ENCODE measurements around the gene KRT32. TPM values are rescaled to one million over a fixed set of nuclear protein-coding genes. Genes with fewer than 3 reads are reported as not detected.
A peak's percentile ranks its signal among the peaks of the same experiment; 100 is the strongest.

Gene KRT32
- total and polyA plus RNA-seq, 4 donors: not detected

- intact Hi-C loops (cut with DNase I): no loop called here
- DNase-seq (no peak), ATAC-seq (ENCODE audit: low FRiP score) (no peak)
- no peaks in the 10 kb centered on the region for H3K36me3 ChIP-seq (ENCODE audit: control insufficient read depth in 1 of 2, insufficient read depth in 2 of 2, low read length in 1 of 2)
- no peak overlapping the region for H3K4me3 ChIP-seq (ENCODE audit: low read length in 2 of 2)
- H3K9me3 ChIP-seq (ENCODE audit: control insufficient read depth, low read length): no peaks in the 10 kb centered on the region
- H3K27ac ChIP-seq (ENCODE audit: low read depth in 1 of 2, low read length in 2 of 2): no peak overlapping the region
- H3K4me1 ChIP-seq (ENCODE audit: control insufficient read depth in 1 of 2, insufficient read depth in 2 of 2, low read length in 2 of 2): no peaks in the 10 kb centered on the region
- 87 to 92% methylated on average over 4 of the region's 4 CpGs for WGBS, 2 donors
- no peaks in the 10 kb centered on the region for H3K27me3 ChIP-seq (ENCODE audit: control insufficient read depth in 1 of 2, insufficient read depth in 2 of 2, low read length in 1 of 2)
These were observed 47.5 kb downstream of the KRT32 start for GRCh38 chr17:41419716-41420115.

- no peaks in the 10 kb centered on the region for H3K27me3 ChIP-seq (ENCODE audit: control insufficient read depth in 1 of 2, insufficient read depth in 2 of 2, low read length in 1 of 2)
- WGBS, 2 donors: 76 to 80% methylated on average over 7 of the region's 7 CpGs
- no peaks in the 10 kb centered on the region for H3K9me3 ChIP-seq (ENCODE audit: control insufficient read depth, low read length)
- no peaks in the 10 kb centered on the region for H3K36me3 ChIP-seq (ENCODE audit: control insufficient read depth in 1 of 2, insufficient read depth in 2 of 2, low read length in 1 of 2)
- no peak overlapping the region for H3K27ac ChIP-seq (ENCODE audit: low read depth in 1 of 2, low read length in 2 of 2)
- H3K4me1 ChIP-seq (ENCODE audit: control insufficient read depth in 1 of 2, insufficient read depth in 2 of 2, low read length in 2 of 2): no peaks in the 10 kb centered on the region
- DNase-seq: no peak
- intact Hi-C loops (cut with DNase I): no loop called here
- no peak overlapping the region for H3K4me3 ChIP-seq (ENCODE audit: low read length in 2 of 2)
- ATAC-seq (ENCODE audit: low FRiP score): no peak
These were observed 48.9 kb downstream of the KRT32 start for GRCh38 chr17:41418116-41418860.

DNA sequence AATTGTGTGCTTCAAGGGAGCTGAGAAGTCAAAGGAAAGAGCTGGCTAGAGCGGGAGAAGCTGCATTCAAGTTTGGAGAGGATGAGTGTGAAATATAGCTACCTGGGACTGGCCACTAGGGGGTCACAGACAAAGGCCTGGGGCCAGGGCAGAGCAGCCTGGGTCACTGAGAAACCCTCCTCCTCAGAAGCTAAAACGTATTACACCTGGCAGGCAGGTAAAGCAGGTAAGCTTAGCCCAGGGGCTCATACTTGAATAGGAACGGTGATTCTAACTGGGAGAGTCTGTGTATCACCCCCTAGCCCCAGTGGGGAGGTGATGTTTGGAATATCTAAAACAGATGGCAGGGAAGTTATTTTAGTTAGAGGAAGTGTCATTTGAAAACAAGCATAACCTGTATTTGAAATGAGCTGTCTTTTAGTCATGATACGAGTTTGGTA is 49.6 kb downstream of the KRT32 start:
- 43 to 44% methylated on average over 4 of the region's 4 CpGs for WGBS, 2 donors
- Histone ChIP-seq H3K36me3 (ENCODE audit: control insufficient read depth in 1 of 2, insufficient read depth in 2 of 2, low read length in 1 of 2) (no peaks in the 10 kb centered on the region), H3K9me3 (ENCODE audit: control insufficient read depth, low read length) (no peaks in the 10 kb centered on the region), H3K27ac (ENCODE audit: low read depth in 1 of 2, low read length in 2 of 2) (no peak overlapping the region), H3K27me3 (ENCODE audit: control insufficient read depth in 1 of 2, insufficient read depth in 2 of 2, low read length in 1 of 2) (no peaks in the 10 kb centered on the region), H3K4me3 (ENCODE audit: low read length in 2 of 2) (no peak overlapping the region), H3K4me1 (ENCODE audit: control insufficient read depth in 1 of 2, insufficient read depth in 2 of 2, low read length in 2 of 2) (no peaks in the 10 kb centered on the region)
- intact Hi-C loops (cut with DNase I): no loop called here
- no peak for ATAC-seq (ENCODE audit: low FRiP score)
- no peak for DNase-seq

DNA sequence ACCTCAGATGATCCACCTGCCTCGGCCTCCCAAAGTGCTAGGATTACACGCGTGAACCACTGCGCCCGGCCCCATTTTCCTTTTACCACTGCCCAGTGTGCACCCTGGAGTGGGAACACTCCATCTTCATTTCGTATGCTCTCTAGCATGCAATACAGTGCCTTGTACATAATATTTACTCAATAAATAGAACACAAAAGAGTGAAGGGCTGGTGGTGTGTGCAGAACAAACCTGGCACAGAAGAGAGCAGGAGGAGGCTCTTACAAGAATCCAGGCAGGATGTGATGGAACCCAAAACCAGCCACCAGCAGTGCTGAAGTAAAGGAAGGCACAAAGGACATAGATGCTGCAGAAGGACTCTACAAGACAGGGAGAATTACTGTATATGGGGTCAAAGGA is 50.1 kb downstream of the KRT32 start:
- DNase-seq: no peak

DNA sequence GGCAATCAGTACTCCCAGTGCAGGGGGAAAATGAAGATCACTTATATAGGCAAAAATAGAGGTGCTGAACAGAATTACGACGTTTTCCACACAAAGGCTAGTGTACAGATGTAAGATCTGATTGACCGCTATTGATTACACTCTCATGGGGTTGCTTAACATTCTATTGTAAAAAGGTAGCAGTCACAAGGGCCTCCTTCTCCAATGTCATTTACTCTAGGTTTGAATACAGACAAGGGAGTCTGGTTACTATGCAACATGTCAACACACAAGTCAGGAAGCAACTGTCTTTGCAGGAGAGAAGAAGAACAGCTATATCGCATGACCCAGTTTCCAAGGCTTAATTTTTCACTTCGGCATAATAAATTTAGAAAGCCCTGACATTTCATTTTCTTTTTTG is 50.7 kb downstream of the KRT32 start:
- Histone ChIP-seq H3K27me3 (ENCODE audit: control insufficient read depth in 1 of 2, insufficient read depth in 2 of 2, low read length in 1 of 2) (no peaks in the 10 kb centered on the region), H3K9me3 (ENCODE audit: control insufficient read depth, low read length) (no peaks in the 10 kb centered on the region), H3K36me3 (ENCODE audit: control insufficient read depth in 1 of 2, insufficient read depth in 2 of 2, low read length in 1 of 2) (no peaks in the 10 kb centered on the region), H3K4me3 (ENCODE audit: low read length in 2 of 2) (no peak overlapping the region), H3K27ac (ENCODE audit: low read depth in 1 of 2, low read length in 2 of 2) (no peak overlapping the region), H3K4me1 (ENCODE audit: control insufficient read depth in 1 of 2, insufficient read depth in 2 of 2, low read length in 2 of 2) (no peaks in the 10 kb centered on the region)
- 79 to 84% methylated on average over 5 of the region's 5 CpGs for WGBS, 2 donors
- intact Hi-C loops (cut with DNase I): no loop called here
- ATAC-seq (ENCODE audit: low FRiP score) (no peak), DNase-seq (no peak)

More for the DNA sequence above, 50.1 kb downstream of the KRT32 start:
- Histone ChIP-seq H3K4me1 (ENCODE audit: control insufficient read depth in 1 of 2, insufficient read depth in 2 of 2, low read length in 2 of 2) (no peaks in the 10 kb centered on the region), H3K4me3 (ENCODE audit: low read length in 2 of 2) (no peak overlapping the region), H3K9me3 (ENCODE audit: control insufficient read depth, low read length) (no peaks in the 10 kb centered on the region), H3K27ac (ENCODE audit: low read depth in 1 of 2, low read length in 2 of 2) (no peak overlapping the region), H3K27me3 (ENCODE audit: control insufficient read depth in 1 of 2, insufficient read depth in 2 of 2, low read length in 1 of 2) (no peaks in the 10 kb centered on the region), H3K36me3 (ENCODE audit: control insufficient read depth in 1 of 2, insufficient read depth in 2 of 2, low read length in 1 of 2) (no peaks in the 10 kb centered on the region)
- ATAC-seq (ENCODE audit: low FRiP score): no peak
- 89 to 93% methylated on average over 6 of the region's 6 CpGs for WGBS, 2 donors
- intact Hi-C loops (cut with DNase I): no loop called here

- H3K4me1 ChIP-seq (ENCODE audit: control insufficient read depth in 1 of 2, insufficient read depth in 2 of 2, low read length in 2 of 2): no peaks in the 10 kb centered on the region
- DNase-seq (no peak), ATAC-seq (ENCODE audit: low FRiP score) (peak; percentile 45)
- 52 to 57% methylated on average over 3 of the region's 3 CpGs for WGBS, 2 donors
- no peak overlapping the region for H3K27ac ChIP-seq (ENCODE audit: low read depth in 1 of 2, low read length in 2 of 2)
- no peaks in the 10 kb centered on the region for H3K9me3 ChIP-seq (ENCODE audit: control insufficient read depth, low read length)
- intact Hi-C loops (cut with DNase I): no loop called here
- H3K4me3 ChIP-seq (ENCODE audit: low read length in 2 of 2): no peak overlapping the region
- H3K36me3 ChIP-seq (ENCODE audit: control insufficient read depth in 1 of 2, insufficient read depth in 2 of 2, low read length in 1 of 2): no peaks in the 10 kb centered on the region
- H3K27me3 ChIP-seq (ENCODE audit: control insufficient read depth in 1 of 2, insufficient read depth in 2 of 2, low read length in 1 of 2): no peaks in the 10 kb centered on the region
These were observed 51.3 kb downstream of the KRT32 start for GRCh38 chr17:41415833-41416335.

DNA sequence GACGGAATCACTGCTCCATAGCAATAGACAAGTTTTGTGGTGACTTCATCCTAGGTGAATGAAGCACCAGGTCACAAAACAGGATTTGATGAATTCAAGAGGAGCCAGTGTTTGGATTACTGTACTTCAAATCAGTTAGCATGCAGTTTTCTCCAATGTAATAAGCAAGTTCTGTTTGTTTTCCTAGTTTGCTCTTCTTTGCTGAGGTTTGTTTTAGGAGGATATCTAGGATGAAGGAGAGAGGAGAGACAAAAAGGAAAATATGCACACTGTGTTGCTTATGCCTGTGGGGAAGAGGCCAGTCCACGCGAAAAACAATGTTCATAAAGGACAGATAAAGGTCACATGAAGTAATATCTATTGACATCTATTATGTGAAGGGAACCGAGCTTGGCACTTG is 51.8 kb downstream of the KRT32 start:
- Histone ChIP-seq H3K27me3 (ENCODE audit: control insufficient read depth in 1 of 2, insufficient read depth in 2 of 2, low read length in 1 of 2) (no peaks in the 10 kb centered on the region), H3K4me3 (ENCODE audit: low read length in 2 of 2) (no peak overlapping the region), H3K27ac (ENCODE audit: low read depth in 1 of 2, low read length in 2 of 2) (no peak overlapping the region), H3K4me1 (ENCODE audit: control insufficient read depth in 1 of 2, insufficient read depth in 2 of 2, low read length in 2 of 2) (no peaks in the 10 kb centered on the region), H3K36me3 (ENCODE audit: control insufficient read depth in 1 of 2, insufficient read depth in 2 of 2, low read length in 1 of 2) (no peaks in the 10 kb centered on the region), H3K9me3 (ENCODE audit: control insufficient read depth, low read length) (no peaks in the 10 kb centered on the region)
- DNase-seq (no peak), ATAC-seq (ENCODE audit: low FRiP score) (no peak)
- 79 to 81% methylated on average over 4 of the region's 4 CpGs for WGBS, 2 donors
- intact Hi-C loops (cut with DNase I): no loop called here

DNA sequence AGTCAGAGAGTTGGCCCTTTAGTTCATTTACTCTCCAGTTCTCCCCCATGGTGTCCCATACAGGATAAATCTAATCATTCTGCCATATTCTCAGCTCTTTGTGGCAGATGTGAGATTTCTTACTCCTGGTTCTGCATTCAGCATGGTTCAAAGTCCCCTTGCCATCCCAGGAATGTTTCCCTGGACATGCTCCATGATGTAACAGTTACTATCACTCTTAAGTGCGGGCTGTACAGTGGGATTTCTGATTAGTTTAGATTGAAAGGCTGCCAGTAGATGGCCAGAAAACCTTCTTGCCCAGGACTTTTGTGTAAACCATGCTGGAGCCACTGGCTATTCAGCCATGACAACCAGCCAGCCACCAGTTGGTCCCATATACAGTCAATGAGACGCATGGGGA is 53.2 kb downstream of the KRT32 start:
- intact Hi-C loops (cut with DNase I): no loop called here
- no peaks in the 10 kb centered on the region for H3K27me3 ChIP-seq (ENCODE audit: control insufficient read depth in 1 of 2, insufficient read depth in 2 of 2, low read length in 1 of 2)
- H3K4me3 ChIP-seq (ENCODE audit: low read length in 2 of 2): no peak overlapping the region
- no peaks in the 10 kb centered on the region for H3K36me3 ChIP-seq (ENCODE audit: control insufficient read depth in 1 of 2, insufficient read depth in 2 of 2, low read length in 1 of 2)
- no peaks in the 10 kb centered on the region for H3K9me3 ChIP-seq (ENCODE audit: control insufficient read depth, low read length)
- no peaks in the 10 kb centered on the region for H3K4me1 ChIP-seq (ENCODE audit: control insufficient read depth in 1 of 2, insufficient read depth in 2 of 2, low read length in 2 of 2)
- DNase-seq (no peak), ATAC-seq (ENCODE audit: low FRiP score) (no peak)
- 69 to 78% methylated on average over 2 of the region's 2 CpGs for WGBS, 2 donors
- no peak overlapping the region for H3K27ac ChIP-seq (ENCODE audit: low read depth in 1 of 2, low read length in 2 of 2)

- H3K9me3 ChIP-seq (ENCODE audit: control insufficient read depth, low read length): no peaks in the 10 kb centered on the region
- 56 to 58% methylated on average over 5 of the region's 5 CpGs for WGBS, 2 donors
- DNase-seq: no peak
- no peak overlapping the region for H3K27ac ChIP-seq (ENCODE audit: low read depth in 1 of 2, low read length in 2 of 2)
- H3K4me3 ChIP-seq (ENCODE audit: low read length in 2 of 2): no peak overlapping the region
- H3K27me3 ChIP-seq (ENCODE audit: control insufficient read depth in 1 of 2, insufficient read depth in 2 of 2, low read length in 1 of 2): no peaks in the 10 kb centered on the region
- ATAC-seq (ENCODE audit: low FRiP score): no peak
- intact Hi-C loops (cut with DNase I): no loop called here
- no peaks in the 10 kb centered on the region for H3K4me1 ChIP-seq (ENCODE audit: control insufficient read depth in 1 of 2, insufficient read depth in 2 of 2, low read length in 2 of 2)
- H3K36me3 ChIP-seq (ENCODE audit: control insufficient read depth in 1 of 2, insufficient read depth in 2 of 2, low read length in 1 of 2): no peaks in the 10 kb centered on the region
These were observed 53.7 kb downstream of the KRT32 start for GRCh38 chr17:41413353-41413957.

Measured in aorta (tissue), 5 donors.